MG63 (cell line): Measurements from ENCODE around the gene ANKS6. TPM values are rescaled to one million over a fixed set of nuclear protein-coding genes. Genes with fewer than 3 reads are reported as not detected.
A peak's percentile ranks its signal among the peaks of the same experiment; 100 is the strongest.

Source experiments
- DNase-seq: peaks from one replicate; pipeline ENCODE4 v3.0.0-alpha.2; 2020
- H3K27me3 ChIP-seq: fragments of 250-450 bp; sonication (Bioruptor Pico); 2 replicates; pipeline ENCODE4 v1.5.1; 2020; ENCODE audit warnings: mild to moderate bottlenecking, moderate library complexity
- H3K36me3 ChIP-seq: fragments of 250-450 bp; sonication (Bioruptor Pico); 2 replicates; pipeline ENCODE4 v1.5.1; 2020; ENCODE audit warnings: mild to moderate bottlenecking, moderate library complexity
- H3K4me3 ChIP-seq: fragments of 250-450 bp; sonication (Bioruptor Pico); 2 replicates; pipeline ENCODE4 v1.5.1; 2020; ENCODE audit warnings: mild to moderate bottlenecking, moderate library complexity
- H3K9me3 ChIP-seq: fragments of 250-450 bp; sonication (Bioruptor Pico); 2 replicates; pipeline ENCODE4 v1.5.1; 2020; ENCODE audit warnings: mild to moderate bottlenecking, moderate library complexity
- total RNA-seq: library from RNA; depleted of rRNA; stranded (reverse); fragments of >200 nt; shearing (Covaris generic); gene quantifications from 2 replicates; pipeline ENCODE4 v1.2.3, GENCODE V29; 2014; ENCODE audit warnings: low replicate concordance

Gene ANKS6
- total RNA-seq, 1 experiment from 2014 or later, result 29.1 TPM

- no peaks in the 10 kb centered on the region for H3K27me3 ChIP-seq
- no peaks in the 10 kb centered on the region for H3K9me3 ChIP-seq
- H3K36me3 ChIP-seq, result peaks cover 16% of the 10 kb centered on the region
Observed at GRCh38 chr9:98738741-98739140, 57.6 kb downstream of the ANKS6 start.

GRCh38 chr9:98736226-98736625, 60.1 kb downstream of the ANKS6 start:
- no peak for DNase-seq
- Histone ChIP-seq H3K4me3 (no peak overlapping the region), H3K9me3 (no peaks in the 10 kb centered on the region), H3K27me3 (no peaks in the 10 kb centered on the region), H3K36me3 (peaks cover 16% of the 10 kb centered on the region)

More at GRCh38 chr9:98738741-98739140, 57.6 kb downstream of the ANKS6 start:
- no peak for DNase-seq
- H3K4me3 ChIP-seq, result no peak overlapping the region

GRCh38 chr9:98732801-98733200, 63.6 kb downstream of the ANKS6 start:
- Histone ChIP-seq H3K9me3 (no peaks in the 10 kb centered on the region), H3K27me3 (no peaks in the 10 kb centered on the region), H3K36me3 (peaks cover 9% of the 10 kb centered on the region; the same call in 1 of the 2 replicates), H3K4me3 (no peak overlapping the region)
- DNase-seq, result no peak

- no peak for DNase-seq
- Histone ChIP-seq H3K9me3 (no peaks in the 10 kb centered on the region), H3K36me3 (peaks cover 9% of the 10 kb centered on the region; the same call in 1 of the 2 replicates), H3K4me3 (no peak overlapping the region), H3K27me3 (no peaks in the 10 kb centered on the region)
Observed at GRCh38 chr9:98732091-98732490, 64.3 kb downstream of the ANKS6 start.

GRCh38 chr9:98730871-98731270, 65.5 kb downstream of the ANKS6 start:
- H3K9me3 ChIP-seq, result no peaks in the 10 kb centered on the region
- no peak overlapping the region for H3K4me3 ChIP-seq
- peaks cover 9% of the 10 kb centered on the region; the same call in 1 of the 2 replicates for H3K36me3 ChIP-seq
- H3K27me3 ChIP-seq, result no peaks in the 10 kb centered on the region
- DNase-seq, result no peak

- no peak for DNase-seq
- Histone ChIP-seq H3K4me3 (no peak overlapping the region), H3K9me3 (no peaks in the 10 kb centered on the region), H3K36me3 (no peaks in the 10 kb centered on the region; the same call in 1 of the 2 replicates), H3K27me3 (no peaks in the 10 kb centered on the region; the same call in 1 of the 2 replicates)
Observed at GRCh38 chr9:98728500-98728899, 67.9 kb downstream of the ANKS6 start.

- H3K4me3 ChIP-seq, result no peak overlapping the region
- DNase-seq, result no peak
- H3K36me3 ChIP-seq, result no peaks in the 10 kb centered on the region
- H3K27me3 ChIP-seq, result no peaks in the 10 kb centered on the region; the same call in 1 of the 2 replicates
- no peaks in the 10 kb centered on the region for H3K9me3 ChIP-seq
Observed at GRCh38 chr9:98727428-98727827, 68.9 kb downstream of the ANKS6 start.

GRCh38 chr9:98726735-98727134, 69.6 kb downstream of the ANKS6 start:
- H3K4me3 ChIP-seq, result no peak overlapping the region
- DNase-seq, result no peak
- no peaks in the 10 kb centered on the region; the same call in 1 of the 2 replicates for H3K27me3 ChIP-seq
- no peaks in the 10 kb centered on the region for H3K36me3 ChIP-seq
- H3K9me3 ChIP-seq, result no peaks in the 10 kb centered on the region

GRCh38 chr9:98724810-98725530, 71.4 kb downstream of the ANKS6 start:
- no peak for DNase-seq
- no peaks in the 10 kb centered on the region for H3K9me3 ChIP-seq

GRCh38 chr9:98721643-98722042, 74.7 kb downstream of the ANKS6 start:
- Histone ChIP-seq H3K27me3 (no peaks in the 10 kb centered on the region; the same call in 1 of the 2 replicates), H3K4me3 (no peak overlapping the region), H3K9me3 (no peaks in the 10 kb centered on the region), H3K36me3 (no peaks in the 10 kb centered on the region)
- no peak for DNase-seq

More at GRCh38 chr9:98724810-98725530, 71.4 kb downstream of the ANKS6 start:
- Histone ChIP-seq H3K27me3 (no peaks in the 10 kb centered on the region; the same call in 1 of the 2 replicates), H3K4me3 (no peak overlapping the region), H3K36me3 (no peaks in the 10 kb centered on the region)

- Histone ChIP-seq H3K4me3 (no peak overlapping the region), H3K9me3 (no peaks in the 10 kb centered on the region), H3K27me3 (no peaks in the 10 kb centered on the region; the same call in 1 of the 2 replicates), H3K36me3 (no peaks in the 10 kb centered on the region)
- DNase-seq, result no peak
Observed at GRCh38 chr9:98720402-98720801, 76.0 kb downstream of the ANKS6 start.

GRCh38 chr9:98719055-98719454, 77.3 kb downstream of the ANKS6 start:
- H3K4me3 ChIP-seq, result no peak overlapping the region
- H3K27me3 ChIP-seq, result no peaks in the 10 kb centered on the region
- DNase-seq, result no peak
- no peaks in the 10 kb centered on the region for H3K9me3 ChIP-seq
- no peaks in the 10 kb centered on the region for H3K36me3 ChIP-seq

GRCh38 chr9:98714833-98715232, 81.5 kb downstream of the ANKS6 start:
- Histone ChIP-seq H3K36me3 (no peaks in the 10 kb centered on the region), H3K9me3 (no peaks in the 10 kb centered on the region), H3K27me3 (no peaks in the 10 kb centered on the region; the same call in 1 of the 2 replicates), H3K4me3 (no peak overlapping the region)
- no peak for DNase-seq

- Histone ChIP-seq H3K27me3 (no peaks in the 10 kb centered on the region; the same call in 1 of the 2 replicates), H3K36me3 (no peaks in the 10 kb centered on the region), H3K9me3 (no peaks in the 10 kb centered on the region), H3K4me3 (no peak overlapping the region)
- DNase-seq, result no peak
Observed at GRCh38 chr9:98712987-98713386, 83.4 kb downstream of the ANKS6 start.

- no peaks in the 10 kb centered on the region for H3K36me3 ChIP-seq
- H3K9me3 ChIP-seq, result no peaks in the 10 kb centered on the region
- DNase-seq, result peak; percentile 56
- no peak overlapping the region for H3K4me3 ChIP-seq
- no peaks in the 10 kb centered on the region; the same call in 1 of the 2 replicates for H3K27me3 ChIP-seq
Observed at GRCh38 chr9:98709968-98710965, 86.1 kb downstream of the ANKS6 start.

- Histone ChIP-seq H3K27me3 (no peaks in the 10 kb centered on the region; the same call in 1 of the 2 replicates), H3K4me3 (peak within 1 kb of the TSS; percentile 47)
Observed at GRCh38 chr9:98708933-98709911, 87.1 kb downstream of the ANKS6 start, which contains the start of gene GABBR2. TSS of gene GABBR2 (minus strand) at chr9:98708935. CDS start at chr9:98708737, 198 bp downstream.

More at GRCh38 chr9:98708933-98709911, 87.1 kb downstream of the ANKS6 start, which contains the start of gene GABBR2:
- H3K36me3 ChIP-seq, result no peaks in the 10 kb centered on the region
- H3K9me3 ChIP-seq, result no peaks in the 10 kb centered on the region
- peak; percentile 55 for DNase-seq
